ENCODE measurements around the gene IFI27L1.

DNA sequence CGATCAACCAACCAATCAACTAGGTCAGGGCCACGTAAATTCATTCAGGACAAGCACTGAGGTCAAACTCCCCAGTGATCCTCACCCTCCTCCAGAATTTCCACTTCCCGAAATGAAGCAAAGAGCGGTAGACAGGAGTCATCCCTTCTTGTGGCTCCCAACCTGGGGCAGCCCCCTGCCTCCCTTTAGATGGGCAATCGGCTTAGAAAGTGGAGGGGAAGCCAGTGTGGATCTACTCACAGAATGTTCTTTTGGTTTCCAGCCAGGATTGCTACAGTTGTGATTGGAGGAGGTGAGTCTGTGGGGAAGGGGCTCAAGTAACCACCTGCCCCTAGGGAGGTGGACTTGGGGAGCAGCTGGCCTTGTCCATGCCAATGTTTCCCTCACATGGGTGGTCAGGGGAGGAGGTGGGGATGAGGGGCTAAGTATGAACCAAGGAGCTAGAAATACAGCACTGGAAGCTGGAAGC is 33.5 kb downstream of the IFI27L1 start:
- TF ChIP-seq, protein P1, sequence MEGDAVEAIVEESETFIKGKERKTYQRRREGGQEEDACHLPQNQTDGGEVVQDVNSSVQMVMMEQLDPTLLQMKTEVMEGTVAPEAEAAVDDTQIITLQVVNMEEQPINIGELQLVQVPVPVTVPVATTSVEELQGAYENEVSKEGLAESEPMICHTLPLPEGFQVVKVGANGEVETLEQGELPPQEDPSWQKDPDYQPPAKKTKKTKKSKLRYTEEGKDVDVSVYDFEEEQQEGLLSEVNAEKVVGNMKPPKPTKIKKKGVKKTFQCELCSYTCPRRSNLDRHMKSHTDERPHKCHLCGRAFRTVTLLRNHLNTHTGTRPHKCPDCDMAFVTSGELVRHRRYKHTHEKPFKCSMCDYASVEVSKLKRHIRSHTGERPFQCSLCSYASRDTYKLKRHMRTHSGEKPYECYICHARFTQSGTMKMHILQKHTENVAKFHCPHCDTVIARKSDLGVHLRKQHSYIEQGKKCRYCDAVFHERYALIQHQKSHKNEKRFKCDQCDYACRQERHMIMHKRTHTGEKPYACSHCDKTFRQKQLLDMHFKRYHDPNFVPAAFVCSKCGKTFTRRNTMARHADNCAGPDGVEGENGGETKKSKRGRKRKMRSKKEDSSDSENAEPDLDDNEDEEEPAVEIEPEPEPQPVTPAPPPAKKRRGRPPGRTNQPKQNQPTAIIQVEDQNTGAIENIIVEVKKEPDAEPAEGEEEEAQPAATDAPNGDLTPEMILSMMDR (conservative IDR thresholded peaks at IDR 0.05) = no peak
- no peak for TF ChIP-seq ZFX (IDR thresholded peaks at IDR 0.05)

All from C4-2B (cell line).